ENCODE results near the gene PIGQ. TPM values are rescaled to one million over a fixed set of nuclear protein-coding genes. Genes with fewer than 3 reads are reported as not detected.

PIGQ gene
- total and polyA plus RNA-seq, 2 donors (not counting 1 experiment from before 2014, with no cell fraction given) = 11.2 to 22.3 TPM

Other genes starting within 250 kb of the PIGQ start
- gene AXIN1, start 217.2 kb upstream of the PIGQ start, total RNA-seq = 18.2 and 18.7 TPM in 2 replicates
- 5.1 and 7.2 TPM in 2 replicates for gene AXIN1, start 217.2 kb upstream of the PIGQ start, polyA plus RNA-seq
- gene MRPL28, start 199.4 kb upstream of the PIGQ start, total RNA-seq = 53.7 and 65.2 TPM in 2 replicates
- gene MRPL28, start 199.4 kb upstream of the PIGQ start, polyA plus RNA-seq = 86.5 and 133 TPM in 2 replicates
- 48.8 and 82.7 TPM in 2 replicates for gene PGAP6, start 188.0 kb upstream of the PIGQ start, total RNA-seq
- 46.2 and 73.2 TPM in 2 replicates for gene PGAP6, start 188.0 kb upstream of the PIGQ start, polyA plus RNA-seq
- gene NME4, start 172.8 kb upstream of the PIGQ start, total RNA-seq = 51.9 and 71.7 TPM in 2 replicates
- 114 and 121 TPM in 2 replicates for gene NME4, start 172.8 kb upstream of the PIGQ start, polyA plus RNA-seq
- 6.4 and 12.1 TPM in 2 replicates for gene DECR2, start 168.1 kb upstream of the PIGQ start, total RNA-seq
- gene DECR2, start 168.1 kb upstream of the PIGQ start, polyA plus RNA-seq = 10.8 and 12.0 TPM in 2 replicates
- gene RAB11FIP3, start 144.3 kb upstream of the PIGQ start, total RNA-seq = 17.5 and 22.1 TPM in 2 replicates
- 7.3 and 11.9 TPM in 2 replicates for gene RAB11FIP3, start 144.3 kb upstream of the PIGQ start, polyA plus RNA-seq
- 16.4 and 21.3 TPM in 2 replicates for gene CAPN15, start 42.3 kb upstream of the PIGQ start, total RNA-seq
- 4.1 and 7.8 TPM in 2 replicates for gene CAPN15, start 42.3 kb upstream of the PIGQ start, polyA plus RNA-seq
- not detected in 2 replicates for gene PRR35, start 9.6 kb upstream of the PIGQ start, total RNA-seq
- gene PRR35, start 9.6 kb upstream of the PIGQ start, polyA plus RNA-seq = not detected in 2 replicates
- 2.1 and 3.3 TPM in 2 replicates for gene NHLRC4, start 3.0 kb upstream of the PIGQ start, total RNA-seq
- 0.34 and 0.66 TPM in 2 replicates for gene NHLRC4, start 3.0 kb upstream of the PIGQ start, polyA plus RNA-seq
- gene RAB40C, start 20.1 kb downstream of the PIGQ start, total RNA-seq = 9.8 and 11.6 TPM in 2 replicates
- 3.2 and 3.7 TPM in 2 replicates for gene RAB40C, start 20.1 kb downstream of the PIGQ start, polyA plus RNA-seq
- gene WFIKKN1, start 61.0 kb downstream of the PIGQ start, total RNA-seq = under 0.01 and 0.17 TPM in 2 replicates
- not detected in 2 replicates for gene WFIKKN1, start 61.0 kb downstream of the PIGQ start, polyA plus RNA-seq
- 71.7 and 75.2 TPM in 2 replicates for gene METTL26, start 66.3 kb downstream of the PIGQ start, total RNA-seq
- 39.2 and 49.7 TPM in 2 replicates for gene METTL26, start 66.3 kb downstream of the PIGQ start, polyA plus RNA-seq
- 18.0 and 21.8 TPM in 2 replicates for gene MCRIP2, start 71.9 kb downstream of the PIGQ start, total RNA-seq
- 2.8 and 3.4 TPM in 2 replicates for gene MCRIP2, start 71.9 kb downstream of the PIGQ start, polyA plus RNA-seq
- 4.6 and 4.8 TPM in 2 replicates for gene WDR90, start 79.4 kb downstream of the PIGQ start, total RNA-seq
- 2.9 and 4.4 TPM in 2 replicates for gene WDR90, start 79.4 kb downstream of the PIGQ start, polyA plus RNA-seq
- 27.7 and 29.6 TPM in 2 replicates for gene RHOT2, start 98.2 kb downstream of the PIGQ start, total RNA-seq
- 35.4 and 39.7 TPM in 2 replicates for gene RHOT2, start 98.2 kb downstream of the PIGQ start, polyA plus RNA-seq
- gene RHBDL1, start 105.7 kb downstream of the PIGQ start, total RNA-seq = 2.6 and 7.1 TPM in 2 replicates
- gene RHBDL1, start 105.7 kb downstream of the PIGQ start, polyA plus RNA-seq = 0.76 and 1.4 TPM in 2 replicates
- 114 and 133 TPM in 2 replicates for gene STUB1, start 110.4 kb downstream of the PIGQ start, total RNA-seq
- 94.6 and 146 TPM in 2 replicates for gene STUB1, start 110.4 kb downstream of the PIGQ start, polyA plus RNA-seq
- 19.8 and 23.8 TPM in 2 replicates for gene JMJD8, start 114.4 kb downstream of the PIGQ start, total RNA-seq
- 31.5 and 37.8 TPM in 2 replicates for gene JMJD8, start 114.4 kb downstream of the PIGQ start, polyA plus RNA-seq
- gene WDR24, start 120.4 kb downstream of the PIGQ start, total RNA-seq = 5.6 and 6.1 TPM in 2 replicates
- gene WDR24, start 120.4 kb downstream of the PIGQ start, polyA plus RNA-seq = 2.1 and 3.5 TPM in 2 replicates
- gene FBXL16, start 135.8 kb downstream of the PIGQ start, total RNA-seq = not detected in 2 replicates
- 0.07 and 0.14 TPM in 2 replicates for gene FBXL16, start 135.8 kb downstream of the PIGQ start, polyA plus RNA-seq
- 35.3 and 37.5 TPM in 2 replicates for gene METRN, start 145.2 kb downstream of the PIGQ start, total RNA-seq
- gene METRN, start 145.2 kb downstream of the PIGQ start, polyA plus RNA-seq = 5.3 and 6.1 TPM in 2 replicates
- 24.9 and 31.5 TPM in 2 replicates for gene ANTKMT, start 151.2 kb downstream of the PIGQ start, total RNA-seq
- 4.5 and 6.1 TPM in 2 replicates for gene ANTKMT, start 151.2 kb downstream of the PIGQ start, polyA plus RNA-seq
- 1.0 and 1.8 TPM in 2 replicates for gene CCDC78, start 156.5 kb downstream of the PIGQ start, total RNA-seq
- gene CCDC78, start 156.5 kb downstream of the PIGQ start, polyA plus RNA-seq = 0.50 and 0.64 TPM in 2 replicates
- 14.1 and 16.3 TPM in 2 replicates for gene HAGHL, start 157.1 kb downstream of the PIGQ start, total RNA-seq
- 3.1 and 3.7 TPM in 2 replicates for gene HAGHL, start 157.1 kb downstream of the PIGQ start, polyA plus RNA-seq
- 31.0 and 38.0 TPM in 2 replicates for gene CIAO3, start 171.0 kb downstream of the PIGQ start, total RNA-seq
- gene CIAO3, start 171.0 kb downstream of the PIGQ start, polyA plus RNA-seq = 9.3 and 14.2 TPM in 2 replicates
- not detected in 2 replicates for gene MSLN, start 190.8 kb downstream of the PIGQ start, total RNA-seq
- gene MSLN, start 190.8 kb downstream of the PIGQ start, polyA plus RNA-seq = not detected in 2 replicates
- gene RPUSD1, start 218.4 kb downstream of the PIGQ start, total RNA-seq = 15.9 and 16.2 TPM in 2 replicates
- gene RPUSD1, start 218.4 kb downstream of the PIGQ start, polyA plus RNA-seq = 8.2 and 10.3 TPM in 2 replicates
- gene CHTF18, start 218.7 kb downstream of the PIGQ start, total RNA-seq = 1.3 and 4.3 TPM in 2 replicates
- 1.1 and 5.7 TPM in 2 replicates for gene CHTF18, start 218.7 kb downstream of the PIGQ start, polyA plus RNA-seq
- not detected in 2 replicates for gene GNG13, start 230.8 kb downstream of the PIGQ start, total RNA-seq
- not detected in 2 replicates for gene GNG13, start 230.8 kb downstream of the PIGQ start, polyA plus RNA-seq